ENCODE results near the gene TGM2.

TGM2 gene

DNA sequence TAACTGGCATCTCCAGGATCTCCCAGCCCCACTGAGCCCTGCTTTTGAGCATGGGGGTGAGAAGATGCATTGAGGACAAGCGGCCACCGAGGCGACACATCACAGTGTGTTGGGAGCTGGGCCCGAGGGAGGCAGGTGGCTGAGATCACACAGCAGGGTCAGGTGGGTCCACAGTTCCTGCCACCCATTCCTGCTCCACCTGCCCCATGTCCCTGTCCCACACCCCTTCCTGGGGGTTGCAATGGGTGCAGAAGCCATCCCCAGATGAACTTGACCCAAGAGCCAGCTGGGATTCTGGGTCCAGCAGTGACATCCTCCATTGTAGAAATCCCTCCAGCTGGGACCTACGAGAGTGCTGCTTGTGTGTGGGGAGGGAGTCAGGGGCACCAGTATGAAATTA lies 1.0 kb downstream of the TGM2 start:
- Mint-ChIP-seq H3K9me3 (ENCODE audit: low read depth) (no peaks in the 10 kb centered on the region), H3K27me3 (peaks cover 19% of the 10 kb centered on the region), H3K27ac (no peak overlapping the region), H3K4me1 (ENCODE audit: low read depth) (peaks cover 3% of the 10 kb centered on the region), H3K36me3 (no peaks in the 10 kb centered on the region), H3K4me3 (no peak overlapping the region)

DNA sequence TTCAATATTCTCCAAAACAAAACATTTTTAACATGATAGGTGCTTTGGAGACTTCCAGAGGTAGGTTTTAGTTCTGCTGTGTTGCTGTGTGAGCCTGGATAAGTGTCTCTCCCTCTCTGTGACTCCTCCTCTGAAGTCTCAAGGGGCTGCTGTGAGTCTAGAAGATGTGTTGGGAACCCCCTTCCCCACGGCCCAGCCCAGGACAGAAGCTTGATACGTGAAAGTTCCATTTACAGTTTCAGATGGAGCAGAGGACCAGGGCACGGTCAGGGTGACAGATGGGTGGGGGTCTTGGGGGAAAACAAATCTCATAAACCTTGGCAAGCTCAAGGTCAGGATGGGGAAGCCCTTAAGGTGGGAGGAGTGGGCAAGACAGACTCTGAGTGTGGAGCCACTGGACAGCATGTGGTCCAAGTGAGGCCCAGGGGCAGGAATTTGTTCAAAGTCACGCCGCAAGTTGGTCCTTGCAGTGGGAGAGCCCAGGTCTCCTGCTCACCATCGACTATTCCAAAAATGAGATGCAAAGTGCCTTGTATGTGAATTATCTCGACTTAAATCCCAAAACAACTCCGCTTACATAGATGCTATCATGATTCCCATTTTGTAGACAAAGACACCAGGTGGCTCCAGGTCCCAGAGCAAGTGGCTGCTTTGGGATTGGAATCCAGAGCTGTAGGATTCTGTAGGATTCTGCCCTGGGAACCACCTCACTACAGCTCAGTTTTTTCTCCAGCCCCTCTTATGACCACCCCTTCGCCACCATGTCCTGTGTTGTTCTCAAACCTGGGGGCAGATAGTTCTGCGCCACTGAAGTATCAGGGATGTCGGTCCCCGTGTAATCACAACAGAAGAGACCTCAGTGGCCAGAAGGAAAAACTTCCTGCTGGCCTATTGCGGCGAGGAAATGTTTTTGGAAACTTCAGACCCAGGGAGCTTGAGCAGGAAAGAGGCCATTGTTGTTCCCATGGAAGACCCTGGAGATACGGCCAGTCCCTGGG lies 1.9 kb downstream of the TGM2 start:
- no peak overlapping the region for H3K27ac Mint-ChIP-seq
- no peak overlapping the region for H3K4me3 Mint-ChIP-seq
- H3K9me3 Mint-ChIP-seq (ENCODE audit: low read depth): no peaks in the 10 kb centered on the region
- peaks cover 19% of the 10 kb centered on the region for H3K27me3 Mint-ChIP-seq
- H3K36me3 Mint-ChIP-seq: no peaks in the 10 kb centered on the region
- H3K4me1 Mint-ChIP-seq (ENCODE audit: low read depth): peaks cover 1% of the 10 kb centered on the region

DNA sequence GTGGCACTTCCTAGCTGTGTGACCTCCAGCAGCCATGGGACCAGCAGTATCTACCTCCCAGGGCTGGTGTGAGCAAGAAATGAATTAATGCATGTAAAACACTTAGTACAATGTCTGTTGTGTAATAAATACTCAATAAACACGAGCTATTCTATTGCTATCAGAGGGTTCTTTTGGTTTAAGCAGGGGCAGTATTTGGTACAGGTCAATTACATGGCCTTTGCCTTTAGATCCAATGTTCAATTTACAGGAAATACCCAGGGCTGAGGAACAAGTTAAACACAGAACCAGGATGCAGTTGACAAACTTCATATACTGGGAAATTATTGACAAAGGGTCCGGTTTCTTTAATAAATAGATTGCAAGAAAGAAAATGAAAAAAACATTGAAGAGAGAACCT lies 2.9 kb downstream of the TGM2 start:
- peaks cover 1% of the 10 kb centered on the region for H3K4me1 Mint-ChIP-seq (ENCODE audit: low read depth)
- no peak overlapping the region for H3K27ac Mint-ChIP-seq
- H3K9me3 Mint-ChIP-seq (ENCODE audit: low read depth): no peaks in the 10 kb centered on the region
- H3K36me3 Mint-ChIP-seq: no peaks in the 10 kb centered on the region
- no peak overlapping the region for H3K4me3 Mint-ChIP-seq
- H3K27me3 Mint-ChIP-seq: peaks cover 19% of the 10 kb centered on the region

DNA sequence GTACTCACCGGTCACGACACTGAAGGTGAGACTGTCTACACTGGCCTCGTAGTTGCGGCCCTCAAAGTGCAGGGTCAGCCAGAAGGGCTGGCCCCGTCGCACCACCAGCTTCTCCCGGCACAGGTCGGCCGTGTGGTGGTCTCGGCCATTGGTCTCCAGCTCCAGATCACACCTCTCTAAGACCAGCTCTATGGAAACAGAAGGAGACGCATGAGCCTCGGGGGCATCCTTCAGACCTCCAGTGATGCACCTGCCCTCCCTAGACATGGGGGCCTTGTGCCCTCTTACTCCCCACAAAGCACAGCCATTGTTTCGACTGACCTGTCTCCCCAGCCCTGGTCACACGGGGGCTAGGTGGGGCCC lies 3.7 kb downstream of the TGM2 start:
- Mint-ChIP-seq H3K4me1 (ENCODE audit: low read depth) (peaks cover 1% of the 10 kb centered on the region), H3K36me3 (no peaks in the 10 kb centered on the region), H3K27me3 (peaks cover 19% of the 10 kb centered on the region), H3K4me3 (no peak overlapping the region), H3K9me3 (ENCODE audit: low read depth) (no peaks in the 10 kb centered on the region), H3K27ac (no peak overlapping the region)

DNA sequence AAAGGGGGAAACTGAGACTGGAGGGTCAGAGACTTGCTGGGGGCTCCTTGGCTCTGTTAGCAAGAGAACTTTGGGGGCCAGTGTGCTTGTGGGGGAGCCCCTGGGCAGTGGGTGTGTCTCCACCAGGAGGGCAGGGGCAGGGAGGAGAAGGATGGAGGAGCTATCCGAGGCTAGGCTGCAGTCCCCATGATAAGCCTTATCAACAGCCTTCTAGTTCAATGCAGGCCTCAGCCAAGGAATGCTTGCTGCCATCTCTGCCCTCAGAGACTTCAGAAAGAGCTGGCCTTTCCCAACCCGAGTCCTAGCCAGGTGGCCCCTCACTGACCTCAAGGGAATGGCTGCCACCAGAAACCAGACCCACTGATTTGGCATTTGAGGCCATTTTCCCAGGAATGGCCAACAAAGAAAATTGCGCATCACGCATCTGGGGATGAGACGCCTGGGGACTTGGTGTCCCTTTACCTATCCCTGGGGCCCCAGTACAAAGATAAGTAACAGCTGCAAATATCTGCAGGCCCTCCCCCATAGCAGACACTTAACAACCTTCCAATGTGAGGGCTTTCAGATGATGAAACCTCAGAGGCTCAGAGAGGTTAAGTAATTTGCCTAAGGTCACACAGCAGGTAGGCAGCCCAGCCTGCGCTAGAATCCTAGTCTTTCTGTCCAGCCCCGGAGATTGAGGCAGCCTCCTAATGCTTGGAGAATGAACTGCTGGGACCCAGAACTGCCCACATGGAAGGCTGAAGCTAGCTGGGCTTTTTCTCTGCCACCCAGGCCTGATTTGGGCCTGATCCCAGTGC lies 4.9 kb downstream of the TGM2 start:
- H3K27ac Mint-ChIP-seq: no peak overlapping the region
- H3K4me1 Mint-ChIP-seq (ENCODE audit: low read depth): no peaks in the 10 kb centered on the region
- no peaks in the 10 kb centered on the region for H3K36me3 Mint-ChIP-seq
- H3K4me3 Mint-ChIP-seq: no peak overlapping the region
- no peaks in the 10 kb centered on the region for H3K9me3 Mint-ChIP-seq (ENCODE audit: low read depth)
- H3K27me3 Mint-ChIP-seq: peaks cover 9% of the 10 kb centered on the region

DNA sequence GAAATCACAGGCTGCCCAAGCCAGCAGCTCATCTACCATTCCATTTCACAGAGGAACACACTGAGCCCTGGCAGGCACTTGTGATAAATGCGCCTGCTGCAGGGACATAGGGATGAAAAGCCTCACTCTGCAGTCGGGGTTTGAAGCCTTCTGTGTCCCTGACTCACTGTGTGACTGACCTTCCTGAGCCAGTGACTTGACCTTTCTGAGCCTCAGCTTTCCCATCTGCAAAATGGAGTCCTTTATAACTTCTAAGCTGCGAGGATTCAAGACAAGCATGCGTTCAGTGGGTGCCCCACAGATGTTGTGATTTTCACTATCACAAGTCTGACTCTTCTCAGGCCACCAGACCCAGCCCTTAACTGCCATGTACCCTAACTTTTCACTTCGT lies 5.5 kb downstream of the TGM2 start:
- no peak overlapping the region for H3K4me3 Mint-ChIP-seq
- H3K27ac Mint-ChIP-seq: no peak overlapping the region
- H3K9me3 Mint-ChIP-seq (ENCODE audit: low read depth): no peaks in the 10 kb centered on the region
- H3K36me3 Mint-ChIP-seq: no peaks in the 10 kb centered on the region
- no peaks in the 10 kb centered on the region for H3K4me1 Mint-ChIP-seq (ENCODE audit: low read depth)
- H3K27me3 Mint-ChIP-seq: peaks cover 9% of the 10 kb centered on the region

DNA sequence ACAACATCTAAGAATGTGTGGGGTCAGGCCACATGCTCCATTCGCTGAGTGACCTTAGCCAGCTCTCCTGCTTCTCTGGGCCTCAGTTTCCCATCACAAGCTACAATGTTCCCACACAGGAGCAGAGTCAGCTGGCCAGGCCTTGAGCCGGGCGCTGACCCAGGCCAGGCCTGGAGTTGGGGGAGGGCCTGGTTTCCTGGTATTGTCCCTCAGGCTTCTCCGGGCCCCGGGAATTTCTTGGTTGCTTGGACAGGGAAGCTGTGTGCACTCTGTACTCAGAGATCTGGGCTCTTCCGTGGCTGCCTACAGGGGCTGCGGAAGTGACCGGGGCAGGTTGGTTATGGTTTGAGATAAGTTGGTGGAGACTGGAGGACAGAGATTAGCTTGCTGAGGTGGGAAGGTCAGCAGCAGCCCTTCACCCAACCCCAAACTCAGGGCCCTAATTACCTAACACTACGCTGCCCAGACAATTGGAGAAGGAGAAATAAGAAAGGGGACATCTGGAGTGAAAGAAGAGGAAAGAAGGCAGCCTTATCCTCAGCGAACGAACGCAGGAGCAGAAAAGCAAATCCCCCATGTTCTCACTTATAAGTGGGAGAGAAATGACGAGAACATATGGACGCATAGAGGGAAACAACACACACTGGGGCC lies 6.2 kb downstream of the TGM2 start:
- Mint-ChIP-seq H3K4me1 (ENCODE audit: low read depth) (no peaks in the 10 kb centered on the region), H3K27me3 (peaks cover 9% of the 10 kb centered on the region), H3K27ac (no peak overlapping the region), H3K9me3 (ENCODE audit: low read depth) (no peaks in the 10 kb centered on the region), H3K4me3 (no peak overlapping the region), H3K36me3 (no peaks in the 10 kb centered on the region)

DNA sequence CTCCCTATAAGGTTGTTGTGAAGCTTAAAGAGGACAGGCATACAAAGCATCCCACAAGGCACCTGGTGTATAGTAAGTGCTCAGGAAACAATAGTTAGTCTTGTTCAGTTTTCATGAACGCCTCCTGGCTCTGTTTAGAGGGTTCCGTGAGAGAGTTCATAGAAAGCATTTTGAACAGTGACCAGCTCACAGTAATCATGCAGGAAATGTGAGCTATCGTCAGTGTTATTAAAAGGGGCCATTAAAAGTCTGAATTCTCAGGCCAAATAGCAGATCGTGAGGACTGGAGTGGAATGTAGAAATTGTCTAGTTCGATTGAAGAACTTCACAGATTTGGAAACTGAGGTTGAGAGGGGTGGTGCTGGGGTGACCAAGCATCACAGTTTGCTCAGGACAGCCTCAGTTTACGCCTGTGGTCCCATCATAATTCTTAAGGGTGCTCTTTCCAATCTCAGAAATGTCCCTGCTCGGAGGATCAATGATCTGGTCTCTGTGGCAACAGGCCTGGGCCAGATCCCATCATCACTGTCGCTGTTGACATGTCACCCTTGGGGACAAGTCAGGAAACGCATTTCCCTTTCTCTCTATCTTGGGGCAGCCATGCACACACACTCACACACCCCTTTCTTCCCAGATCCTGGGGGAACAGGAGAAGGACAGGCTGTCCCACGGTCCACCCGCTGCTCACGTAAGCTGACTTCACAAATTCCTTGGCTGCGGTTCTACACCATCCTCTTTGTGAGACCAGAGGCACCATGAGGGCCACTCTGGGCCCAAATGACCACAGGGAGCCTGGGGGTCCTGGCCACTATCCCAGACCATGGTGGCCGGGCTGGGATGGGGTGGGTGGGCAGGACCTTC lies 7.2 kb downstream of the TGM2 start:
- Mint-ChIP-seq H3K4me3 (no peak overlapping the region), H3K36me3 (no peaks in the 10 kb centered on the region)

DNA sequence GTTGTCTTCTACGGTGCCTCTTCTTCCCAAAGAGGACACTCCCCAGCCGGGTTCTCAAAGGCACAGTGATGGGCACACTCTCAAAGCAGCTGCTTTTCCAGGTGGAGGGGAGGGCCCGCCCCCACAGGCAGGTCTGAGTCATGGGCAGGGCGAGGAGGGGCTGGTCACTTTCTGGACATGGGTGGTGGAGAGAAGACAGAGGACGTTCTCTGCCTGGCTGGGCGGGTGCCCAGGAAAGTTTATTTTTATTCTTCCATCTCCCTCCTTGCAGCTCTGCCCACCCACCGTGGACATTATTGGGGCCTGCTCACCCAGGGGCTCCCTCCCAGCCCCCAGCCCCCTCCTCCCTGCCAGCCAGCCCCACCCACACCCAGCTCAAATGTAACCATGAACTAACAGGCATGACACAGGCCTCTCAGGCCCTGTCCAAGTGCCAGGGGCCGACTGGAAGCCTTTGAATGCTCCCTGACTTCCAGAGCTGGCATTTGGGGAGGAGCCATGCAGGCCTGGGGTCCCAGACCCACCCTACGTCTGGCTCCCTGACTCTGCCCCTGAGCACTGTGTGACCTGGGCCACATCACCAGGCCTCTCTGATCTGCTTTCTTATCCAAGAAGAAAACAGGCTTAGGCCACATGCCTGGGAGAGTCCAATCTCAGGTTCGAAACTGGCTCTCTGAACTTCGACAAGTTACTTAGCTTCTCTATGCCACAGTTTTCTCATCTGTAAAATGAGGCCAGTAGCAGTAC lies 8.0 kb downstream of the TGM2 start:
- Mint-ChIP-seq H3K4me3 (no peak overlapping the region), H3K27ac (no peak overlapping the region), H3K4me1 (ENCODE audit: low read depth) (peaks cover 6% of the 10 kb centered on the region), H3K36me3 (no peaks in the 10 kb centered on the region), H3K9me3 (ENCODE audit: low read depth) (no peaks in the 10 kb centered on the region), H3K27me3 (no peaks in the 10 kb centered on the region)

More for the DNA sequence above, 7.2 kb downstream of the TGM2 start:
- Mint-ChIP-seq H3K27me3 (peaks cover 4% of the 10 kb centered on the region), H3K4me1 (ENCODE audit: low read depth) (no peaks in the 10 kb centered on the region), H3K27ac (no peak overlapping the region), H3K9me3 (ENCODE audit: low read depth) (no peaks in the 10 kb centered on the region)

DNA sequence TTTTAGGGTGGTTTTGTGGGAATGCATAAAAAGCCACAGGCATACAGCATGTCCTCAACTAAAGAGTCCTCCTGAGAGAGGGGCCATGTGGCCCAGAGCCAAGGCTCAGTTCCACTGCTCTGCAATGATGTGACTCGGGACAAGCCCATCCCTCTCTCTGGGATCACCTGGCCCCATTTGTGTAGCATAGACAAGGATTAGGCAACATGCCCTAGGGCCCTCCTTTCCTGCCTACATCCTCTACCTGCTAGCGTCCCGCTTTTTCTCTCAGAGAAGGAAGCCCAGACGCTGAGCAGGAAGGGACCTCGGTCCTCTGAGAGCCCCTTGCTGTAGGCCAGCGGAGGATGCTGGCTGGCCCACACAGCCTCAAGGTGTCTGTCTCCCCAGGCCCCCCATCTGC lies 8.8 kb downstream of the TGM2 start:
- Mint-ChIP-seq H3K36me3 (no peaks in the 10 kb centered on the region), H3K4me1 (ENCODE audit: low read depth) (peaks cover 11% of the 10 kb centered on the region), H3K27me3 (no peaks in the 10 kb centered on the region), H3K4me3 (no peak overlapping the region), H3K27ac (no peak overlapping the region), H3K9me3 (ENCODE audit: low read depth) (no peaks in the 10 kb centered on the region)

DNA sequence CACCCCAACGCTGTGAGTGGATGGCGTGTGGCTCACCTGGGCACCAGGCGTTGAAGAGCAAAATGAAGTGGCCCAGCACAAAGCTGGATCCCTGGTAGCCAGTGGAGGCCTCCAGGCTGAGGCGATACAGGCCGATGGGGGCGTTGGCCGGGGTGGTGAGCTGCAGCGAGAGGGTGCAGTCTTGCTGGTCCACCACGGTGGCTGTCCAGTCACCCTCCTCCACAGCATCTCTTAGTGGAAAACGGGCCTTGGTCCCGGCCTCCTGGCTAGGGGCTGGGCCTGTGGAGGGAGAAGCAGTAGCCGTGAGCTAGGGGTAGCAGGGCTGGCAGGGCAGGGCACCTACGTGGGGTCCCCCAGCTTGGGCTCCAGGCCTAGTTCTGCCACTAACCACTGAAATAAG lies 9.3 kb downstream of the TGM2 start:
- no peaks in the 10 kb centered on the region for H3K36me3 Mint-ChIP-seq

DNA sequence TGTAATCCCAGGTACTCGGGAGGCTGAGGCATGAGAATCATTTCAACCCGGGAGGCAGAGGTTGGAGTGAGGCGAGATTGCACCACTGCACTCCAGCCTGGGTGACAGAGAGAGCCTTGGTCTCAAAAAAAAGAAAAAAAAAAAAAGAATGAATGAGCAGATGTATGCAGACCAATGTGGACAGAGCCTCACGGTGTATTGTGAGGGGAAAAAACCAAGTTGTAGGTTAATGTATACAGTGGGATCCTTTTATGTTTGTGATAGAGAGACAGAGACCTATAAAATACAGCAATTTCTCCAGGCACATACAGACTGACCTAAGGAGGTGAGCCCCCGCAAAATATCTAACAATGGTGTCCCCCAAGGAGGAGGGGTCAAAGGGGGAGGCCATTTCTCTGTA lies 11.7 kb downstream of the TGM2 start:
- no peaks in the 10 kb centered on the region for H3K36me3 Mint-ChIP-seq
- no peak overlapping the region for H3K4me3 Mint-ChIP-seq
- H3K27ac Mint-ChIP-seq: no peak overlapping the region
- H3K4me1 Mint-ChIP-seq (ENCODE audit: low read depth): peaks cover 11% of the 10 kb centered on the region
- H3K9me3 Mint-ChIP-seq (ENCODE audit: low read depth): no peaks in the 10 kb centered on the region
- H3K27me3 Mint-ChIP-seq: no peaks in the 10 kb centered on the region

More for the DNA sequence above, 9.3 kb downstream of the TGM2 start:
- H3K27ac Mint-ChIP-seq: no peak overlapping the region
- no peaks in the 10 kb centered on the region for H3K27me3 Mint-ChIP-seq
- no peaks in the 10 kb centered on the region for H3K9me3 Mint-ChIP-seq (ENCODE audit: low read depth)
- peaks cover 11% of the 10 kb centered on the region for H3K4me1 Mint-ChIP-seq (ENCODE audit: low read depth)
- no peak overlapping the region for H3K4me3 Mint-ChIP-seq

DNA sequence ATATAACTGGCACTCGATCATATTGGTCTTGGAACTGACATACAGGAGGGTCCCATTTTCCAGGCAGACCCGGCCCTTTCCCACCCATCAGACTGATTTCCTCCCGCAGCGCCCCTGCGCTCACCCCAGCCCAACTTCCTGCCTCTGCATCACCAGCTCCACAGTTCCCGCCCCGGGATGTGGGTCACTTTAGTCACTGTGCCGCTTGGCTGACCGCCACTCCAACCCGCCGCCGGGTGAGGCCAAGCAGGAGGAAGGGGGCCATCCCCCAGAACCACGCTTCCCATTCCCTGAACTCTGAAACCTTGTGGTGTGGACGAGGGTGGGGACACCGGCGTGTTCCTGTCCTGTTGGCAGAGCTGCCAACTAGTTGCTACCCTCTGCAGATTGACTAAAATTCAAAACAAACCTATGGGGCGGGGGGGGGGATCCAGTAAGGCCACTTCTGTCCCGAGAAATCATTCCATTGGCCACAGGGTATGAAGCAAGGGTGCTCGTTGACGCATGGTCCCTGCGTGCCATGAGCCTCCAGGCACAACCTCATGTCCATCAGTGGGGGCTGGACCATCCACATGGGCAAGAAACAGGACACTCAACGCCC lies 12.3 kb downstream of the TGM2 start:
- Mint-ChIP-seq H3K27me3 (no peaks in the 10 kb centered on the region), H3K9me3 (ENCODE audit: low read depth) (no peaks in the 10 kb centered on the region), H3K4me3 (peak overlapping the region; percentile 46), H3K4me1 (ENCODE audit: low read depth) (peaks cover 11% of the 10 kb centered on the region), H3K36me3 (no peaks in the 10 kb centered on the region), H3K27ac (no peak overlapping the region)

All from activated naive CD8-positive, alpha-beta T cell (primary cell).